H1 (cell line): ENCODE results near the gene BPIFB2. TPM values are rescaled to one million over a fixed set of nuclear protein-coding genes. Genes with fewer than 3 reads are reported as not detected.
"Not testable (repeated sequence)": the region's sequence is repeated elsewhere in the genome, so short reads cannot be mapped to it uniquely, and the experiment has no call there.

ENCODE experiments used
- CTCF ChIA-PET: fragments of 300-600 bp; sonication (Branson Sonifier 250); formaldehyde crosslinking; loops from one replicate; lab custom pipeline; 2021; ENCODE audit not compliant: partially characterized antibody; lab: Charles Lee
- POLR2A ChIA-PET: fragments of 300-600 bp; sonication (Branson Sonifier 250); formaldehyde crosslinking; loops from one replicate; lab custom pipeline; 2021; ENCODE audit warnings: inconsistent platforms; ENCODE audit not compliant: partially characterized antibody; lab: Charles Lee
- DNase-seq, 2 experiments: peaks; one replicate each; pipeline versions ENCODE4 v3.0.0 to v3.0.0-alpha.2; 2010 to 2022; ENCODE audit warnings: low spot score in 2 of 2, low read depth in 1 of 2, mixed read lengths in 1 of 2
- FAIRE-seq: peaks from 2 replicates; lab custom pipeline; 2011; peaks lifted over from hg19 to GRCh38; lab: Jason Lieb, UNC
- H2AFZ ChIP-seq: 2 replicates; pipeline ENCODE4 v1.8.1; 2012; ENCODE audit warnings: low read length, inconsistent platforms
- H2AK5ac ChIP-seq: 2 replicates; pipeline ENCODE4 v1.6.1; 2013; ENCODE audit warnings: low read depth, low read length
- H2BK120ac ChIP-seq: replicated peaks from 2 replicates; pipeline ENCODE3; 2013; ENCODE audit warnings: low read depth, low read length, inconsistent platforms
- H2BK12ac ChIP-seq: 2 replicates; pipeline ENCODE4 v1.6.1; 2013; ENCODE audit warnings: low read depth, low read length
- H2BK15ac ChIP-seq: 2 replicates; pipeline ENCODE4 v1.6.1; 2013; ENCODE audit warnings: low read length
- H2BK20ac ChIP-seq: 2 replicates; pipeline ENCODE4 v1.6.1; 2013; ENCODE audit warnings: low read length
- H2BK5ac ChIP-seq: 2 replicates; pipeline ENCODE4 v1.6.1; 2013; ENCODE audit warnings: low read depth, low read length
- H3K14ac ChIP-seq: 2 replicates; pipeline ENCODE4 v1.6.1; 2013; ENCODE audit warnings: inconsistent platforms; ENCODE audit not compliant: insufficient read length
- H3K18ac ChIP-seq: 2 replicates; pipeline ENCODE4 v1.6.1; 2013; ENCODE audit warnings: low read length; ENCODE audit errors: extremely low read depth
- H3K23ac ChIP-seq: 2 replicates; pipeline ENCODE4 v1.6.1; 2013; ENCODE audit warnings: inconsistent platforms; ENCODE audit not compliant: insufficient read length
- H3K23me2 ChIP-seq: 2 replicates; pipeline ENCODE4 v1.6.1; 2013; ENCODE audit warnings: low read depth, low read length
- H3K27ac ChIP-seq: 2 replicates; pipeline ENCODE4 v1.6.1; 2011; ENCODE audit warnings: low read depth, low read length, inconsistent platforms
- H3K27me3 ChIP-seq, 4 experiments: replicated peaks in 1 of 4; 1 replicate in 1 of 4; 2 replicates in 3 of 4; pipeline versions ENCODE4 v1.6.1 to v1.8.1; 2011 to 2013; ENCODE audit warnings: low read length in 3 of 4, mild to moderate bottlenecking in 3 of 4, inconsistent platforms in 2 of 4, mixed read lengths in 2 of 4, moderate library complexity in 1 of 4; ENCODE audit not compliant: control insufficient read depth in 3 of 4, insufficient read depth in 3 of 4; ENCODE audit errors: extremely low read depth in 1 of 4
- H3K36me3 ChIP-seq, 4 experiments: 2 replicates each; pipeline versions ENCODE4 v1.6.1 to v1.8.1; 2011 to 2013; ENCODE audit warnings: mild to moderate bottlenecking in 4 of 4, low read length in 3 of 4, moderate library complexity in 2 of 4, control low read depth in 1 of 4, inconsistent platforms in 1 of 4; ENCODE audit not compliant: insufficient read depth in 4 of 4, control insufficient read depth in 2 of 4
- H3K4ac ChIP-seq: replicated peaks from 2 replicates; pipeline ENCODE3; 2013; ENCODE audit warnings: low read length, low read depth, mixed read lengths, inconsistent platforms; ENCODE audit not compliant: insufficient read length
- H3K4me1 ChIP-seq, 4 experiments: replicated peaks in 1 of 4; 1 replicate in 1 of 4; 2 replicates in 3 of 4; pipeline versions ENCODE4 v1.6.1 to v1.8.1; 2011 to 2013; ENCODE audit warnings: low read length in 3 of 4, inconsistent platforms in 2 of 4, mixed read lengths in 1 of 4; ENCODE audit not compliant: insufficient read depth in 4 of 4, control insufficient read depth in 3 of 4
- H3K4me2 ChIP-seq, 2 experiments: 2 replicates each; pipeline versions ENCODE4 v1.6.1 to v1.8.1; 2011 to 2013; ENCODE audit warnings: low read depth in 2 of 2, low read length in 2 of 2, control low read depth in 1 of 2, inconsistent platforms in 1 of 2, mild to moderate bottlenecking in 1 of 2; ENCODE audit not compliant: insufficient read depth in 1 of 2
- H3K4me3 ChIP-seq, 4 experiments: fragments of 200-600, 300-600 bp in 1 of 4; sonication (generic), shearing (Covaris generic), sonication (Bioruptor Twin) in 1 of 4; 2 replicates each; pipeline versions ENCODE4 v1.5.1 to v1.8.1; 2011 to 2016; ENCODE audit warnings: low read length in 4 of 4, low read depth in 3 of 4, control low read depth in 2 of 4, inconsistent platforms in 2 of 4, mild to moderate bottlenecking in 2 of 4, mixed read lengths in 1 of 4, moderate library complexity in 1 of 4; ENCODE audit not compliant: insufficient read depth in 2 of 4; ENCODE audit errors: extremely low read depth in 1 of 4
- H3K56ac ChIP-seq: replicated peaks from 2 replicates; pipeline ENCODE3; 2013; ENCODE audit warnings: low read depth, mild to moderate bottlenecking, mixed read lengths, low read length, inconsistent platforms; ENCODE audit not compliant: insufficient read length
- H3K79me1 ChIP-seq: 2 replicates; pipeline ENCODE4 v1.6.1; 2013; ENCODE audit warnings: low read depth, low read length, control low read depth
- H3K79me2 ChIP-seq, 2 experiments: 2 replicates each; pipeline versions ENCODE4 v1.6.1 to v1.8.1; 2012 to 2013; ENCODE audit warnings: low read length in 2 of 2, mild to moderate bottlenecking in 2 of 2, inconsistent platforms in 1 of 2; ENCODE audit not compliant: insufficient read depth in 2 of 2, control insufficient read depth in 1 of 2
- H3K9ac ChIP-seq, 4 experiments: replicated peaks in 1 of 4; 1 replicate in 1 of 4; 2 replicates in 3 of 4; pipeline versions ENCODE4 v1.6.1 to v1.8.1; 2011 to 2013; ENCODE audit warnings: low read depth in 3 of 4, low read length in 3 of 4, control low read depth in 2 of 4, mild to moderate bottlenecking in 2 of 4, moderate library complexity in 2 of 4, inconsistent platforms in 1 of 4; ENCODE audit errors: extremely low read depth in 1 of 4
- H3K9me3 ChIP-seq, 2 experiments: 2 replicates each; pipeline versions ENCODE4 v1.6.1 to v1.8.1; 2012 to 2013; ENCODE audit warnings: mild to moderate bottlenecking in 2 of 2, moderate library complexity in 2 of 2, control low read depth in 1 of 2, inconsistent platforms in 1 of 2, low read depth in 1 of 2, low read length in 1 of 2, mixed read lengths in 1 of 2; ENCODE audit not compliant: insufficient read depth in 2 of 2
- H4K20me1 ChIP-seq, 2 experiments: replicated peaks in 1 of 2; 2 replicates each; pipeline versions ENCODE3 to v1.8.1; 2011 to 2013; ENCODE audit warnings: inconsistent platforms in 2 of 2, low read length in 2 of 2, mild to moderate bottlenecking in 1 of 2; ENCODE audit not compliant: insufficient read depth in 2 of 2, control insufficient read depth in 1 of 2
- H4K5ac ChIP-seq: 2 replicates; pipeline ENCODE4 v1.6.1; 2013; ENCODE audit warnings: low read length, low read depth, mixed read lengths, inconsistent platforms; ENCODE audit not compliant: insufficient read length
- H4K8ac ChIP-seq: 2 replicates; pipeline ENCODE4 v1.8.0; 2013; ENCODE audit warnings: mild to moderate bottlenecking, moderate library complexity, low read length, inconsistent platforms; ENCODE audit not compliant: insufficient read depth; ENCODE audit errors: extremely low read depth
- H4K91ac ChIP-seq: replicated peaks from 2 replicates; pipeline ENCODE3; 2013; ENCODE audit warnings: low read length, mixed read lengths, inconsistent platforms; ENCODE audit not compliant: insufficient read length
- TAF7 ChIP-seq: optimal IDR thresholded peaks from 2 replicates; pipeline ENCODE3; 2011; ENCODE audit warnings: low read depth, mild to moderate bottlenecking, inconsistent platforms, low read length, moderate library complexity, borderline replicate concordance
- WGBS, 2 experiments: shearing (Covaris generic) in 1 of 2; methylation state at CpG; one replicate each; pipeline versions ENCODE4 v1.1.6 to v1.1.7; 2013 to 2015; ENCODE audit warnings: low lambda C conversion rate in 2 of 2, mixed read lengths in 2 of 2, inconsistent platforms in 1 of 2, low coverage in 1 of 2, missing lambda C conversion rate in 1 of 2; ENCODE audit not compliant: insufficient replicate concordance in 2 of 2, insufficient coverage in 1 of 2, insufficient read length in 1 of 2; ENCODE audit errors: extremely low coverage in 1 of 2, missing lambda C conversion rate in 1 of 2; 5-methylcytosine and 5-hydroxymethylcytosine counted together
- polyA plus RNA-seq, 7 experiments: library from polyadenylated mRNA; depleted of rRNA in 3 of 7; stranded (reverse) in 5 of 7; unstranded in 2 of 7; fragments of >200 nt in 5 of 7; fragments of 200-250 nt in 2 of 7; gene quantifications; 1 replicate in 5 of 7; 2 replicates in 1 of 7; 4 replicates in 1 of 7; pipeline versions ENCODE4 v1.2.1 to v1.2.3, GENCODE V29; 2011 to 2013; ENCODE audit warnings: missing spikeins in 2 of 7, mixed read lengths in 2 of 7
- total RNA-seq: library from RNA; stranded (reverse); fragmentation: NEBNext Ultra II Directional; extraction: Animal tissue kit (Norgen Biotek cat#: 25700); gene quantifications from 2 replicates; pipeline ENCODE4 v1.2.1, GENCODE V29; 2021

The BPIFB2 gene
- total and polyA plus RNA-seq, 2 of the 8 experiments (the other 6 are each of a cell fraction or from before 2014, with no cell fraction given) = not detected

DNA sequence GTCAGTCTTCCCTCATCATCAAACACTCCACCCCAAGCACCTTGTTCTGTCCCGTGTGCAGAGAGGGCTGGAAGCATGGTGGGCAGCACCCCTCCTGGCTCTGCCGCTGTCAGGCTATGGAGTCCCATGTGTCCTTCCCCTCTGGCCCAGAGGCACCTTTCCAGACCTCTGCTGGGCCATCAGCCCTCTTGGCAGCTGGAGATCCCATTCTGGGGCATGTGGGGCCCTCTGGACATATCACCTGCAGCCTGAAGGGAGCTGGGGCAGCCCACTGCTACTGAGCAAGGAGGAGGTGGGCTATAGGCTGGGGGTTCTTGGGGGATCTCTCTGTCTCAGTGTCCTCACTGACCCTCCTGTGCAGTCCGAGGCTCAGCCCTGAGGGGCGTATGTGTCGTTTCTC, 45.5 kb upstream of the BPIFB2 start (continued):
- TF ChIP-seq TAF7 = no peak

DNA sequence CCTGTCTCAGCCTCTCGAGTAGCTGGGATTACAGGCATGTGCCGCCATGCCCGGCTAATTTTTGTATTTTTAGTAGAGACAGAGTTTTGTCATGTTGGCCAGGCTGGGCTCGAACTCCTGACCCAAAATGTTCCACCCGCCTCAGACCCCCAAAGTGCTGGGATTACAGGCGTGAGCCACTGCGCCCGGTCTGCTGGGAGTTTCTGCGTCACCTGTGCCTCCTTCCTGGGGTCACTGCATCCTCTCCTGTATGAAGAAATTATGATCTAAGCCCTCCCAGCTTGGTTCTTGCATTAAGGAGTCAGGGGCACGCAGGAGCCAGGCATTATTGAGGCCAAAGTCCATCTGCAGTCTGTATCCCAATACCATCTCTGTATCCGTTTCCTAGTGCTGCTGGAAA, 44.9 kb upstream of the BPIFB2 start:
- H2BK120ac ChIP-seq, H3K79me2 ChIP-seq, H2BK5ac ChIP-seq, FAIRE-seq, H3K4me2 ChIP-seq, H2BK15ac ChIP-seq, H3K9ac ChIP-seq, DNase-seq, H3K56ac ChIP-seq, H3K36me3 ChIP-seq, H2BK12ac ChIP-seq, H2AK5ac ChIP-seq, H2AFZ ChIP-seq, H4K91ac ChIP-seq, H2BK20ac ChIP-seq, H3K9me3 ChIP-seq, H3K18ac ChIP-seq, H4K5ac ChIP-seq, H3K4me1 ChIP-seq, H4K8ac ChIP-seq, POLR2A ChIA-PET, H4K20me1 ChIP-seq, H3K4ac ChIP-seq, H3K27ac ChIP-seq, H3K23ac ChIP-seq, H3K27me3 ChIP-seq, H3K14ac ChIP-seq, H3K4me3 ChIP-seq, H3K79me1 ChIP-seq, H3K23me2 ChIP-seq: not testable (repeated sequence)
- CTCF ChIA-PET = interaction anchor here (0.6 kb wide), 1 partner anchor 12 kb away, joined by 3 read pairs; no protein-coding TSS in a partner anchor
- 92% methylated on average over 11 of the region's 11 CpGs; no CpG with 5 or more reads in 1 of the 2 experiments for WGBS, 2 experiments
